ENCODE results near the gene SCT. TPM values are rescaled to one million over a fixed set of nuclear protein-coding genes. Genes with fewer than 3 reads are reported as not detected.

Gene SCT
- total and polyA plus RNA-seq, 2 of the 8 experiments (the other 6 are each of a cell fraction or from before 2014, with no cell fraction given) = 1.7 to 2.0 TPM

DNA sequence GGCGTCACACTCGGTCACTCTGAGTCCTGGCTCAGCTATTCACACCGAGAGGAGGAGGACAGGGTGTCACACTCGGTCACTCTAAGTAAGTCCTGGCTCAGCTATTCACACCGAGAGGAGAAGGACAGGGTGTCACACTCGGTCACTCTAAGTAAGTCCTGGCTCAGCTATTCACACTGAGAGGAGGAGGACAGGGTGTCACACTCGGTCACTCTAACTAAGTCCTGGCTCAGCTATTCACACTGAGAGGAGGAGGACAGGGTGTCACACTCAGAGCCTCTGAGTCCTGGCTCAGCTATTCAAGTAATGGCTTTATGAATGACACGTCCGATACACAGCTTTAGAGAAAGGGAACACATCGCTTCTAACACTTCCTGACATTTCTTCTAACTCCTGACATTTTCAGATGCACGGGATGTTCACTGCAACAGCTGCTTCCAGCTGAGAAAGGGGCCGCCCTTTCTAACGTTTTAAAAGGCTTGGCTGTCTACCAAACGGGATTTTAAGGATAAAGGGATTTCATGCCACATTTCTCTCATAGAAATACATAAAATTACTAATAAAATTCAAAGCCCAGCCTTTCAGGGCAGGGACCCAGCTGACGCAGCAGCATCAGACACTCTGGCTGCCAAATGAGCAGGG is 38.2 kb upstream of the SCT start (continued):
- TF ChIP-seq, protein P1, sequence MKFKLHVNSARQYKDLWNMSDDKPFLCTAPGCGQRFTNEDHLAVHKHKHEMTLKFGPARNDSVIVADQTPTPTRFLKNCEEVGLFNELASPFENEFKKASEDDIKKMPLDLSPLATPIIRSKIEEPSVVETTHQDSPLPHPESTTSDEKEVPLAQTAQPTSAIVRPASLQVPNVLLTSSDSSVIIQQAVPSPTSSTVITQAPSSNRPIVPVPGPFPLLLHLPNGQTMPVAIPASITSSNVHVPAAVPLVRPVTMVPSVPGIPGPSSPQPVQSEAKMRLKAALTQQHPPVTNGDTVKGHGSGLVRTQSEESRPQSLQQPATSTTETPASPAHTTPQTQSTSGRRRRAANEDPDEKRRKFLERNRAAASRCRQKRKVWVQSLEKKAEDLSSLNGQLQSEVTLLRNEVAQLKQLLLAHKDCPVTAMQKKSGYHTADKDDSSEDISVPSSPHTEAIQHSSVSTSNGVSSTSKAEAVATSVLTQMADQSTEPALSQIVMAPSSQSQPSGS (IDR thresholded peaks at IDR 0.05; ENCODE audit: low read length) = no peak
- TF ChIP-seq SP2 (IDR thresholded peaks at IDR 0.05; ENCODE audit: low read length) = no peak
- no peak for TF ChIP-seq KDM1A (IDR thresholded peaks at IDR 0.05; ENCODE audit: borderline replicate concordance, low read length)
- TF ChIP-seq SUZ12 (IDR thresholded peaks at IDR 0.05; ENCODE audit: low read length) = no peak
- no peak for TF ChIP-seq MAFK (IDR thresholded peaks at IDR 0.05; ENCODE audit: low read depth, low read length)
- TF ChIP-seq BRCA1 (IDR thresholded peaks at IDR 0.05; ENCODE audit: low read depth, low read length) = no peak
- TF ChIP-seq, protein P2, sequence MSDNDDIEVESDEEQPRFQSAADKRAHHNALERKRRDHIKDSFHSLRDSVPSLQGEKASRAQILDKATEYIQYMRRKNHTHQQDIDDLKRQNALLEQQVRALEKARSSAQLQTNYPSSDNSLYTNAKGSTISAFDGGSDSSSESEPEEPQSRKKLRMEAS (IDR thresholded peaks at IDR 0.05) = no peak
